HL-60 (cell line): Measurements from ENCODE around the gene FEZ2.

ENCODE experiments used
- POLR2AphosphoS5 ChIP-seq: IDR thresholded peaks from 2 replicates; pipeline ENCODE4 v1.6.1; 2012; ENCODE audit warnings: low read depth
- TF ChIP-seq, protein P1 (sequence below): IDR thresholded peaks from one replicate; pipeline ENCODE4 v1.5.1; 2011; ENCODE audit warnings: low read length, control low read depth, inconsistent platforms; ENCODE audit not compliant: insufficient read depth
- TF ChIP-seq, protein P2 (sequence below): IDR thresholded peaks from 2 replicates; pipeline ENCODE4 v1.6.1; 2012; ENCODE audit warnings: low read depth; ENCODE audit not compliant: insufficient replicate concordance

DNA sequence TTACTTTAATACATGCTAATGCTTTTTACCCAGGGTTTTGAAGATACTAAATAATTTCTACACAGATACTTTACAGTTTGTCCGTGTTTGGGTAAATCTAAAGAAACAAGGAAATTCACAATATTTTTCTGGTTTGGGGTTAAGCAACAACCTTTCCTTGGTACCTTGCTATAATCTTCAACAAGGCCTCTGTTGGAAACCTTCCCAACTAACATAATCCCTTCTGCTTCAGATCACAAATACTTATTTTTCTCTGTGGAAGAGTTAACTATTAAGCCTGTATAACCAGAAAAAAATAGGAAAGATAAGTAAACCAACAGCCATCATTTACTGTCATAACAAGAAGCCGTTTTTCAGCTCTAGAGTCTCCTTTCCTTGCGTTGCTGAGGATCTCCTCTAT lies 15.0 kb downstream of the FEZ2 start:
- TF ChIP-seq, protein P1, sequence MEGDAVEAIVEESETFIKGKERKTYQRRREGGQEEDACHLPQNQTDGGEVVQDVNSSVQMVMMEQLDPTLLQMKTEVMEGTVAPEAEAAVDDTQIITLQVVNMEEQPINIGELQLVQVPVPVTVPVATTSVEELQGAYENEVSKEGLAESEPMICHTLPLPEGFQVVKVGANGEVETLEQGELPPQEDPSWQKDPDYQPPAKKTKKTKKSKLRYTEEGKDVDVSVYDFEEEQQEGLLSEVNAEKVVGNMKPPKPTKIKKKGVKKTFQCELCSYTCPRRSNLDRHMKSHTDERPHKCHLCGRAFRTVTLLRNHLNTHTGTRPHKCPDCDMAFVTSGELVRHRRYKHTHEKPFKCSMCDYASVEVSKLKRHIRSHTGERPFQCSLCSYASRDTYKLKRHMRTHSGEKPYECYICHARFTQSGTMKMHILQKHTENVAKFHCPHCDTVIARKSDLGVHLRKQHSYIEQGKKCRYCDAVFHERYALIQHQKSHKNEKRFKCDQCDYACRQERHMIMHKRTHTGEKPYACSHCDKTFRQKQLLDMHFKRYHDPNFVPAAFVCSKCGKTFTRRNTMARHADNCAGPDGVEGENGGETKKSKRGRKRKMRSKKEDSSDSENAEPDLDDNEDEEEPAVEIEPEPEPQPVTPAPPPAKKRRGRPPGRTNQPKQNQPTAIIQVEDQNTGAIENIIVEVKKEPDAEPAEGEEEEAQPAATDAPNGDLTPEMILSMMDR, result no peak
- no peak for TF ChIP-seq POLR2AphosphoS5
- TF ChIP-seq, protein P2, sequence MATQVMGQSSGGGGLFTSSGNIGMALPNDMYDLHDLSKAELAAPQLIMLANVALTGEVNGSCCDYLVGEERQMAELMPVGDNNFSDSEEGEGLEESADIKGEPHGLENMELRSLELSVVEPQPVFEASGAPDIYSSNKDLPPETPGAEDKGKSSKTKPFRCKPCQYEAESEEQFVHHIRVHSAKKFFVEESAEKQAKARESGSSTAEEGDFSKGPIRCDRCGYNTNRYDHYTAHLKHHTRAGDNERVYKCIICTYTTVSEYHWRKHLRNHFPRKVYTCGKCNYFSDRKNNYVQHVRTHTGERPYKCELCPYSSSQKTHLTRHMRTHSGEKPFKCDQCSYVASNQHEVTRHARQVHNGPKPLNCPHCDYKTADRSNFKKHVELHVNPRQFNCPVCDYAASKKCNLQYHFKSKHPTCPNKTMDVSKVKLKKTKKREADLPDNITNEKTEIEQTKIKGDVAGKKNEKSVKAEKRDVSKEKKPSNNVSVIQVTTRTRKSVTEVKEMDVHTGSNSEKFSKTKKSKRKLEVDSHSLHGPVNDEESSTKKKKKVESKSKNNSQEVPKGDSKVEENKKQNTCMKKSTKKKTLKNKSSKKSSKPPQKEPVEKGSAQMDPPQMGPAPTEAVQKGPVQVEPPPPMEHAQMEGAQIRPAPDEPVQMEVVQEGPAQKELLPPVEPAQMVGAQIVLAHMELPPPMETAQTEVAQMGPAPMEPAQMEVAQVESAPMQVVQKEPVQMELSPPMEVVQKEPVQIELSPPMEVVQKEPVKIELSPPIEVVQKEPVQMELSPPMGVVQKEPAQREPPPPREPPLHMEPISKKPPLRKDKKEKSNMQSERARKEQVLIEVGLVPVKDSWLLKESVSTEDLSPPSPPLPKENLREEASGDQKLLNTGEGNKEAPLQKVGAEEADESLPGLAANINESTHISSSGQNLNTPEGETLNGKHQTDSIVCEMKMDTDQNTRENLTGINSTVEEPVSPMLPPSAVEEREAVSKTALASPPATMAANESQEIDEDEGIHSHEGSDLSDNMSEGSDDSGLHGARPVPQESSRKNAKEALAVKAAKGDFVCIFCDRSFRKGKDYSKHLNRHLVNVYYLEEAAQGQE, result no peak
